Gastrocnemius medialis (tissue), 4 donors: Measurements from ENCODE around the gene ZNF207. TPM values are rescaled to one million over a fixed set of nuclear protein-coding genes. Genes with fewer than 3 reads are reported as not detected.

Experiments used
- ATAC-seq, 2 donors: fragments of 150-250 bp; one replicate each; pipeline ENCODE4 v1.9.1; 2016
- DNase-seq, 2 donors: peaks; one replicate each; pipeline ENCODE4 v3.0.0-alpha.2; 2019
- H3K27ac ChIP-seq, 4 donors: fragments of 200-600 bp; sonication (generic); 1 replicate in 1 of 4; 2 replicates in 3 of 4; pipeline ENCODE4 v1.5.1; 2016 to 2018; ENCODE audit warnings: mild to moderate bottlenecking in 2 of 4, moderate library complexity in 1 of 4
- H3K27me3 ChIP-seq, 3 donors: fragments of 200-600 bp; sonication (generic) in 2 of 3; 1 replicate in 1 of 3; 2 replicates in 2 of 3; pipeline versions ENCODE4 v1.5.1 to v1.6.0; 2016 to 2019; ENCODE audit warnings: mild to moderate bottlenecking in 1 of 3, moderate library complexity in 1 of 3
- H3K36me3 ChIP-seq, 2 donors: fragments of 200-600 bp; sonication (generic) in 1 of 2; one replicate each; pipeline ENCODE4 v1.5.1; 2017 to 2018
- H3K4me1 ChIP-seq, 2 donors: fragments of 200-600 bp; sonication (generic) in 1 of 2; one replicate each; pipeline ENCODE4 v1.5.1; 2016 to 2017; ENCODE audit warnings: mild to moderate bottlenecking in 2 of 2
- H3K4me3 ChIP-seq, 4 donors: fragments of 200-600 bp; sonication (generic) in 3 of 4; 1 replicate in 1 of 4; 2 replicates in 3 of 4; pipeline ENCODE4 v1.5.1; 2016 to 2019; ENCODE audit warnings: mild to moderate bottlenecking in 2 of 4
- H3K9me3 ChIP-seq, 3 donors: fragments of 200-600 bp; sonication (generic) in 2 of 3; 1 replicate in 1 of 3; 2 replicates in 2 of 3; pipeline ENCODE4 v1.5.1; 2016 to 2019
- POLR2A ChIP-seq, 2 donors: fragments of 450-650 bp; IDR thresholded peaks; one replicate each; pipeline ENCODE4 v1.6.1; 2017; ENCODE audit warnings: antibody characterized with exemption in 2 of 2, mild to moderate bottlenecking in 2 of 2, moderate library complexity in 2 of 2
- in situ Hi-C, 4 donors: fragments of 200-750 bp; cut with MboI; loops; one replicate each; pipeline versions ENCODE4 v1.15.0 to v1.8.0; 2017; ENCODE audit warnings: low sequenced_read_pairs in 4 of 4
- intact Hi-C: fragments of 100-400 bp; cut with DNase I; formaldehyde crosslinking; loops from one replicate; pipeline ENCODE4 v1.15.1; 2023; ENCODE audit warnings: low total_unique reads
- microRNA counts, 2 donors: library from miRNA; unstranded; fragments of <30 nt; microRNA quantifications; one replicate each; lab custom pipeline; 2016
- microRNA-seq, 2 donors: library from miRNA; unstranded; fragments of <30 nt; microRNA quantifications; one replicate each; pipeline ENCODE4, GENCODE V29; 2016; ENCODE audit warnings: borderline replicate concordance in 2 of 2
- total RNA-seq, 4 donors: library from RNA; depleted of rRNA; stranded (reverse); fragments of >200 nt; gene quantifications; one replicate each; pipeline versions ENCODE4 v1.1.0 to v1.2.3, GENCODE V29; 2016
- TF ChIP-seq, protein P1 (sequence below), 5 experiments: fragments of 450-650 bp in 3 of 5; fragments of 200-600 bp in 2 of 5; sonication (generic) in 2 of 5; IDR thresholded peaks in 4 of 5; conservative IDR thresholded peaks in 1 of 5; 1 replicate in 4 of 5; 2 replicates in 1 of 5; pipeline ENCODE4 v1.5.1; 2016 to 2019; ENCODE audit warnings: antibody characterized with exemption in 5 of 5, mild to moderate bottlenecking in 3 of 5, moderate library complexity in 3 of 5

ZNF207 gene
- total RNA-seq, 4 donors from 2014 or later = 51.4 to 126 (median 82.4) TPM

DNA sequence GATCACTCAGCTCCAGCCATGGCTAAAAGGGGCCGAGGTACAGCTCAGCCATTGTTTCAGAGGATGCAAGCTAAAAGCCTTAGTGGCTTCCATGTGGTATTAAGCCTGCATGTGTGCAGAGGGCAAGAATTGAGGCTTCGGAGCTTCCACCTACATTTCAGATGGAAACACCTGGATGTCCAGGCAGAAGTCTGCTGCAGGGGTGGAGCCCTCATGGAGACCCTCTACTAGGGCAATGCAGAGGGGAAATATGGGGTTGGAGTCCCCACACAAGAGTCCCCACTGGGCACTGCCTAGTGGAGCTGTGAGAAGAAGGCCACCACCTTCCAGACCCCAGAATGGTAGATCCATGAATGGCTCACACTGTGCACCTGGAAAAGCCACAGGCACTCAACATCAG lies 79.6 kb downstream of the ZNF207 start:
- intact Hi-C loops (no loop called here), in situ Hi-C loops (no loop called here)
- TF ChIP-seq, protein P1, sequence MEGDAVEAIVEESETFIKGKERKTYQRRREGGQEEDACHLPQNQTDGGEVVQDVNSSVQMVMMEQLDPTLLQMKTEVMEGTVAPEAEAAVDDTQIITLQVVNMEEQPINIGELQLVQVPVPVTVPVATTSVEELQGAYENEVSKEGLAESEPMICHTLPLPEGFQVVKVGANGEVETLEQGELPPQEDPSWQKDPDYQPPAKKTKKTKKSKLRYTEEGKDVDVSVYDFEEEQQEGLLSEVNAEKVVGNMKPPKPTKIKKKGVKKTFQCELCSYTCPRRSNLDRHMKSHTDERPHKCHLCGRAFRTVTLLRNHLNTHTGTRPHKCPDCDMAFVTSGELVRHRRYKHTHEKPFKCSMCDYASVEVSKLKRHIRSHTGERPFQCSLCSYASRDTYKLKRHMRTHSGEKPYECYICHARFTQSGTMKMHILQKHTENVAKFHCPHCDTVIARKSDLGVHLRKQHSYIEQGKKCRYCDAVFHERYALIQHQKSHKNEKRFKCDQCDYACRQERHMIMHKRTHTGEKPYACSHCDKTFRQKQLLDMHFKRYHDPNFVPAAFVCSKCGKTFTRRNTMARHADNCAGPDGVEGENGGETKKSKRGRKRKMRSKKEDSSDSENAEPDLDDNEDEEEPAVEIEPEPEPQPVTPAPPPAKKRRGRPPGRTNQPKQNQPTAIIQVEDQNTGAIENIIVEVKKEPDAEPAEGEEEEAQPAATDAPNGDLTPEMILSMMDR (IDR thresholded peaks at IDR 0.05 in 4 of 5, conservative IDR thresholded peaks at IDR 0.05 in 1 of 5) = no peak
- TF ChIP-seq POLR2A (IDR thresholded peaks at IDR 0.05) = no peak
- no peaks in the 10 kb centered on the region for H3K27me3 ChIP-seq
- ATAC-seq (no peak), DNase-seq (no peak)
- H3K4me1 ChIP-seq = no peaks in the 10 kb centered on the region
- no peaks in the 10 kb centered on the region for H3K9me3 ChIP-seq
- H3K27ac ChIP-seq = no peak overlapping the region
- peaks cover 0 to 19% of the 10 kb centered on the region in 2 donors for H3K36me3 ChIP-seq
- no peak overlapping the region for H3K4me3 ChIP-seq

MicroRNA genes within 50 kb of the gene (microRNA counts, 767-probe panel; counts per million panel counts)
- 356 to 448 counts per million in 2 donors for microRNA hsa-miR-632 (lab: Ali Mortazavi, UCI)

Small RNA genes within 50 kb of the gene (microRNA-seq; reads per million reads assigned to microRNA genes)
- 0.85 to 1.2 reads per million in 2 donors for gene MIR632

Other genes starting within 250 kb of the ZNF207 start
- gene RHOT1, start 207.7 kb upstream of the ZNF207 start, total RNA-seq = 10 to 100 TPM; 30.8 to 67.5 (median 36.2) TPM
- not detected for gene RHBDL3, start 84.3 kb upstream of the ZNF207 start, total RNA-seq
- gene C17orf75, start 8.0 kb upstream of the ZNF207 start, total RNA-seq = 1 to 10 TPM; 4.1 to 8.9 (median 7.7) TPM
- gene PSMD11, start 94.4 kb downstream of the ZNF207 start, total RNA-seq = 100 to 1,000 TPM in 3 of 4 donors, 10 to 100 TPM in 1; 81.7 to 215 (median 191) TPM
- gene CDK5R1, start 136.8 kb downstream of the ZNF207 start, total RNA-seq = 1 to 10 TPM in 3 of 4 donors, under 1 TPM in 1; 0.15 to 2.2 (median 1.5) TPM